Esophagus squamous epithelium (tissue), 4 donors: ENCODE measurements around the gene STX10.

ENCODE experiments used
- CTCF ChIP-seq, 6 experiments: fragments of 450-650 bp in 4 of 6; fragments of 200-600 bp in 2 of 6; sonication (generic) in 2 of 6; IDR thresholded peaks; one replicate each; pipeline ENCODE4 v1.5.1; 2016 to 2019; ENCODE audit warnings: antibody characterized with exemption in 6 of 6, mild to moderate bottlenecking in 4 of 6, moderate library complexity in 4 of 6
- POLR2A ChIP-seq, 4 donors: fragments of 450-650 bp; IDR thresholded peaks; one replicate each; pipeline ENCODE4 v1.6.1; 2017; ENCODE audit warnings: antibody characterized with exemption in 4 of 4, mild to moderate bottlenecking in 4 of 4, moderate library complexity in 3 of 4

- TF ChIP-seq CTCF (IDR thresholded peaks at IDR 0.05) (no peak), POLR2A (IDR thresholded peaks at IDR 0.05) (no peak)
Measured at GRCh38 chr19:13117176-13117771, 32.9 kb downstream of the STX10 start.
